K562 (cell line): ENCODE results near the gene FOCAD.

ENCODE experiments used
- HCFC1 ChIP-seq: IDR thresholded peaks from 2 replicates; pipeline ENCODE4 v1.6.1; 2012; ENCODE audit warnings: low read depth, low read length, improper control_type of control experiment
- KAT7 ChIP-seq: sonication (generic); formaldehyde crosslinking; IDR thresholded peaks from 2 replicates; pipeline ENCODE4 v1.8.0; 2022; ENCODE audit warnings: missing genetic modification reagents, mild to moderate bottlenecking, borderline replicate concordance
- YY1 ChIP-seq, 3 experiments: IDR thresholded peaks; 2 replicates each; pipeline ENCODE4 v1.6.1; 2011; ENCODE audit warnings: low read length in 2 of 3, mild to moderate bottlenecking in 2 of 3, moderate library complexity in 2 of 3, borderline replicate concordance in 1 of 3, control low read depth in 1 of 3, low read depth in 1 of 3; ENCODE audit not compliant: insufficient read depth in 3 of 3, insufficient replicate concordance in 2 of 3, control insufficient read depth in 1 of 3, insufficient read length in 1 of 3; ENCODE audit errors: extremely low read depth in 1 of 3
- ZNF217 ChIP-seq: sonication (generic); formaldehyde crosslinking; IDR thresholded peaks from 2 replicates; pipeline ENCODE4 v1.8.0; 2022; ENCODE audit warnings: mild to moderate bottlenecking, missing genetic modification reagents

GRCh38 chr9:20880675-20881074, 196.6 kb downstream of the FOCAD start:
- no peak for TF ChIP-seq HCFC1
- TF ChIP-seq KAT7 (CRISPR knock-in tag): no peak
- no peak for TF ChIP-seq YY1 (IDR thresholded peaks at IDR 0.05; ENCODE audit: borderline replicate concordance in 1 of 3, control insufficient read depth in 1 of 3, extremely low read depth in 1 of 3, insufficient read depth in 3 of 3, insufficient read length in 1 of 3, insufficient replicate concordance in 2 of 3, low read depth in 1 of 3, low read length in 2 of 3)
- TF ChIP-seq ZNF217 (CRISPR knock-in tag): no peak
